Left hindlimb (tissue), 1 donor: Measurements from ENCODE around the gene ISM2.
"Not testable (repeated sequence)": the region's sequence is repeated elsewhere in the genome, so short reads cannot be mapped to it uniquely, and the experiment has no call there.

Experiments used
- DNase-seq: peaks from one replicate; pipeline ENCODE4 v3.0.0-alpha.2; 2018

ISM2 gene

GRCh38 chr14:77498120-77498979 is at the start of gene ISM2:
Gene ISM2, minus strand, starts transcription at chr14:77498816. Its CDS starts 23 bp downstream, at chr14:77498793.
- DNase-seq: peak; percentile 51

- DNase-seq: no peak
These were observed 49.0 kb upstream of the ISM2 start for GRCh38 chr14:77547512-77548180.

- DNase-seq: not testable (repeated sequence)
These were observed 46.6 kb upstream of the ISM2 start for GRCh38 chr14:77545171-77545570.

- no peak for DNase-seq
These were observed 46.0 kb upstream of the ISM2 start for GRCh38 chr14:77544571-77544970.

- no peak for DNase-seq
These were observed 45.2 kb upstream of the ISM2 start for GRCh38 chr14:77543637-77544334.

- no peak for DNase-seq
These were observed 44.6 kb upstream of the ISM2 start for GRCh38 chr14:77543240-77543551.

GRCh38 chr14:77542421-77543239 is 44.0 kb upstream of the ISM2 start:
- no peak for DNase-seq

- DNase-seq: no peak
These were observed 43.3 kb upstream of the ISM2 start for GRCh38 chr14:77541905-77542304.

GRCh38 chr14:77536951-77537350 is 38.3 kb upstream of the ISM2 start:
- not testable (repeated sequence) for DNase-seq

GRCh38 chr14:77531071-77531470 is 32.5 kb upstream of the ISM2 start:
- no peak for DNase-seq

GRCh38 chr14:77529963-77530362 is 31.3 kb upstream of the ISM2 start:
- no peak for DNase-seq

GRCh38 chr14:77529213-77529612 is 30.6 kb upstream of the ISM2 start:
- DNase-seq: no peak

GRCh38 chr14:77528701-77529100 is 30.1 kb upstream of the ISM2 start:
- DNase-seq: not testable (repeated sequence)

GRCh38 chr14:77526266-77526665 is 27.6 kb upstream of the ISM2 start:
- DNase-seq: no peak

- DNase-seq: no peak
These were observed 25.9 kb upstream of the ISM2 start for GRCh38 chr14:77524536-77524935.

- no peak for DNase-seq
These were observed 24.5 kb upstream of the ISM2 start for GRCh38 chr14:77523109-77523508.

- no peak for DNase-seq
These were observed 21.9 kb upstream of the ISM2 start for GRCh38 chr14:77520555-77520954.

GRCh38 chr14:77516126-77516525 is 17.5 kb upstream of the ISM2 start:
- DNase-seq: no peak

GRCh38 chr14:77511486-77512162 is 13.0 kb upstream of the ISM2 start:
- DNase-seq: no peak

GRCh38 chr14:77509366-77509765 is 10.8 kb upstream of the ISM2 start:
- no peak for DNase-seq

- no peak for DNase-seq
These were observed 10.3 kb upstream of the ISM2 start for GRCh38 chr14:77508876-77509275.

- no peak for DNase-seq
These were observed 9.6 kb upstream of the ISM2 start for GRCh38 chr14:77508249-77508648.
